Activated CD8-positive, alpha-beta T cell treated with anti-CD3 and anti-CD28 coated beads for 36 hours (primary cell): ENCODE results near the gene GPC4. TPM values are rescaled to one million over a fixed set of nuclear protein-coding genes. Genes with fewer than 3 reads are reported as not detected.

Experiments used
- ATAC-seq: fragments of 200-7000 bp; cut with Tn5 transposase; one replicate; pipeline ENCODE4 v1.10.0; 2021; ENCODE audit warnings: mild to moderate bottlenecking, moderate library complexity
- CTCF ChIA-PET: fragments of 350-600 bp; sonication (Branson Sonifier 250); formaldehyde crosslinking; loops from one replicate; lab custom pipeline; 2021; ENCODE audit warnings: antibody characterized with exemption; lab: Charles Lee
- POLR2A ChIA-PET: fragments of 350-600 bp; sonication (Branson Sonifier 250); formaldehyde crosslinking; loops from one replicate; lab custom pipeline; 2021; ENCODE audit warnings: antibody characterized with exemption; lab: Charles Lee
- DNase-seq: peaks from one replicate; pipeline ENCODE4 v3.0.0-alpha.2; 2020
- H3K27ac Mint-ChIP-seq: one replicate; pipeline ENCODE4 v1.8.0; 2021; ENCODE audit warnings: mild to moderate bottlenecking, mixed read lengths
- H3K27me3 Mint-ChIP-seq: one replicate; pipeline ENCODE4 v1.8.0; 2021; ENCODE audit warnings: mixed read lengths
- H3K36me3 Mint-ChIP-seq: one replicate; pipeline ENCODE4 v1.8.0; 2021; ENCODE audit warnings: low read depth, mixed read lengths
- H3K4me1 Mint-ChIP-seq: one replicate; pipeline ENCODE4 v1.8.0; 2021; ENCODE audit warnings: low read depth, mixed read lengths
- H3K4me3 Mint-ChIP-seq: one replicate; pipeline ENCODE4 v1.8.0; 2021; ENCODE audit warnings: mild to moderate bottlenecking, moderate library complexity, mixed read lengths
- H3K9me3 Mint-ChIP-seq: one replicate; pipeline ENCODE4 v1.8.0; 2021; ENCODE audit warnings: mixed read lengths
- intact Hi-C: fragments of 100-400 bp; cut with micrococcal nuclease; formaldehyde crosslinking; loops from one replicate; pipeline ENCODE4 v1.10.0; 2022
- total RNA-seq, 2 experiments: library from RNA; stranded (reverse); gene quantifications; one replicate each; pipeline ENCODE4 v1.2.3, GENCODE V29; 2021
- TF ChIP-seq, protein P1 (sequence below): fragments of 200-600 bp; IDR thresholded peaks from one replicate; pipeline ENCODE4 v1.8.0; 2022; ENCODE audit warnings: antibody characterized with exemption, mild to moderate bottlenecking

Gene GPC4
- total RNA-seq, 2 experiments from 2014 or later: not detected

DNA sequence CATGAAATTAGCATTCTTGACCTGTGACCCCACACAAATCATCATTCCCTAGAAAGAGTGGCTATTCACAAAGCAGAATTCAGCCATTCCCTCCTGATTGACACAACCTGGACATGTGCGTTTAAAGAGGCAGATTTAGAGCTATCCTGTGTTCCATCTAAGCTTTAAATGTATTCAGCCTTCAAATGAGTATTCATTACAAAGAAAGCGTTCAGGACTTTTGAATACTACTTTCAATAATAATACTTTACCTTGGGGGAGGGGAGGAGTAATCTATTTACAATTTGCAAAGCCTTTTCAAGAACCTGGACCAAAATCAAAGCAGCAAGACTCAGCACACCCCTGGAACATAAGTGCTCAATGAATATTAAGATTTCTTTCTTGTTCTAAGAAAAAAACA lies 22.5 kb upstream of the GPC4 start:
- no peak overlapping the region for H3K4me3 Mint-ChIP-seq
- no peaks in the 10 kb centered on the region for H3K4me1 Mint-ChIP-seq
- TF ChIP-seq, protein P1, sequence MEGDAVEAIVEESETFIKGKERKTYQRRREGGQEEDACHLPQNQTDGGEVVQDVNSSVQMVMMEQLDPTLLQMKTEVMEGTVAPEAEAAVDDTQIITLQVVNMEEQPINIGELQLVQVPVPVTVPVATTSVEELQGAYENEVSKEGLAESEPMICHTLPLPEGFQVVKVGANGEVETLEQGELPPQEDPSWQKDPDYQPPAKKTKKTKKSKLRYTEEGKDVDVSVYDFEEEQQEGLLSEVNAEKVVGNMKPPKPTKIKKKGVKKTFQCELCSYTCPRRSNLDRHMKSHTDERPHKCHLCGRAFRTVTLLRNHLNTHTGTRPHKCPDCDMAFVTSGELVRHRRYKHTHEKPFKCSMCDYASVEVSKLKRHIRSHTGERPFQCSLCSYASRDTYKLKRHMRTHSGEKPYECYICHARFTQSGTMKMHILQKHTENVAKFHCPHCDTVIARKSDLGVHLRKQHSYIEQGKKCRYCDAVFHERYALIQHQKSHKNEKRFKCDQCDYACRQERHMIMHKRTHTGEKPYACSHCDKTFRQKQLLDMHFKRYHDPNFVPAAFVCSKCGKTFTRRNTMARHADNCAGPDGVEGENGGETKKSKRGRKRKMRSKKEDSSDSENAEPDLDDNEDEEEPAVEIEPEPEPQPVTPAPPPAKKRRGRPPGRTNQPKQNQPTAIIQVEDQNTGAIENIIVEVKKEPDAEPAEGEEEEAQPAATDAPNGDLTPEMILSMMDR: no peak
- CTCF ChIA-PET: no interaction called here
- no peaks in the 10 kb centered on the region for H3K9me3 Mint-ChIP-seq
- H3K27me3 Mint-ChIP-seq: no peaks in the 10 kb centered on the region
- DNase-seq (no peak), ATAC-seq (no peak)
- no peaks in the 10 kb centered on the region for H3K36me3 Mint-ChIP-seq
- intact Hi-C loops: no loop called here
- no peak overlapping the region for H3K27ac Mint-ChIP-seq
- POLR2A ChIA-PET: no interaction called here

DNA sequence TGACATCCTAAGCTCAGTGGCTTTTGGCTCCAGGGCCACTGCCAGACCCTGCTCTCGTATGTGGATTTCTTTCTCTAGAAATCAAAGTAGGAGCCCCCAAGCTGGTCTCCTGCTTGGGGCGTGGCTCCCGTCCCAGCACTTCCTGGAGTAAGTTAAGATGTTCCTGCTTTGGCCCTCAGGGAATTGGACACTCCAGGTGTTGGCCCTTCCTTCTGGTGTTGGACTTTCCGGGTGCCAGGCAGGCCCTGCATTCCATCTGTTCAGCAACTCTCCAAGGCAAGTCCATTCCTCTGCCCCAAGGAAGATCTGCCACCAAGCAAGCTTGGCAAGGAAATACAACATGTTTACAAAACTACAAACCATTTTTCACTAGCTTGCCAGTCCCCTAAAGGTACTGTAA lies 22.1 kb upstream of the GPC4 start:
- ATAC-seq (no peak), DNase-seq (no peak)
- H3K36me3 Mint-ChIP-seq: no peaks in the 10 kb centered on the region
- TF ChIP-seq, protein P1: no peak
- H3K9me3 Mint-ChIP-seq: no peaks in the 10 kb centered on the region
- H3K4me1 Mint-ChIP-seq: no peaks in the 10 kb centered on the region
- ChIA-PET POLR2A (no interaction called here), CTCF (no interaction called here)
- no peak overlapping the region for H3K27ac Mint-ChIP-seq
- no peak overlapping the region for H3K4me3 Mint-ChIP-seq
- intact Hi-C loops: no loop called here
- H3K27me3 Mint-ChIP-seq: no peaks in the 10 kb centered on the region

DNA sequence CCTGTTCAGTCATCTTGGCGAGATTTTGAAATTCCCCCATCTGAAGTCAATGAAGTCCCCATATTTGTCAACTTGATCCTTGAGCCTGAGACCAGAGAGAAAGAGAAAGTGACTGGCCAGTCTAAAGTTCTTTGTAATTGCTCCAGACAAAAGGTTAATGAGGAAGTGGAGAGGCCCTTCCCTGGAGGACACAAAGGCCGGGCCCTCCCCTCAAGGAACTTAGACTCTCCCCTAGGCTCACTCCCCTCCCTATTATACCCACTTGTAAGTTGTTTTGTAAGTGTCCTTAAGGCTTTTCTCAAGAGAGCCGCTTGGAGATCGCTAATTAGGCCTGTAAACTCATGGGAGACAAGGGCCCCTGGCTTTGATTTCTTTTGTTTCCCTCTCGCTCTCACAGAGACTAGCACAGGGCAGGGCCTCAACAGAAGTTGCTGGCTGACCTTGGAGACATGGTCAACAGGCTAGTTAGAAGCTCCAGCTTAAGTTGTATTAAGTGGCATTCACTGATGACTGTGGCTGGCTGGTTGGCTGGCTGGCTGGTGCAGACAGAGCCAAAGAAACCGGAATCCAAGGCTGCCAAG lies 20.3 kb upstream of the GPC4 start:
- DNase-seq (no peak), ATAC-seq (no peak)
- H3K9me3 Mint-ChIP-seq: no peaks in the 10 kb centered on the region
- intact Hi-C loops: no loop called here
- H3K4me3 Mint-ChIP-seq: no peak overlapping the region
- CTCF ChIA-PET: no interaction called here
- no peaks in the 10 kb centered on the region for H3K4me1 Mint-ChIP-seq
- TF ChIP-seq, protein P1: no peak
- POLR2A ChIA-PET: no interaction called here
- no peak overlapping the region for H3K27ac Mint-ChIP-seq
- H3K36me3 Mint-ChIP-seq: no peaks in the 10 kb centered on the region
- H3K27me3 Mint-ChIP-seq: no peaks in the 10 kb centered on the region

DNA sequence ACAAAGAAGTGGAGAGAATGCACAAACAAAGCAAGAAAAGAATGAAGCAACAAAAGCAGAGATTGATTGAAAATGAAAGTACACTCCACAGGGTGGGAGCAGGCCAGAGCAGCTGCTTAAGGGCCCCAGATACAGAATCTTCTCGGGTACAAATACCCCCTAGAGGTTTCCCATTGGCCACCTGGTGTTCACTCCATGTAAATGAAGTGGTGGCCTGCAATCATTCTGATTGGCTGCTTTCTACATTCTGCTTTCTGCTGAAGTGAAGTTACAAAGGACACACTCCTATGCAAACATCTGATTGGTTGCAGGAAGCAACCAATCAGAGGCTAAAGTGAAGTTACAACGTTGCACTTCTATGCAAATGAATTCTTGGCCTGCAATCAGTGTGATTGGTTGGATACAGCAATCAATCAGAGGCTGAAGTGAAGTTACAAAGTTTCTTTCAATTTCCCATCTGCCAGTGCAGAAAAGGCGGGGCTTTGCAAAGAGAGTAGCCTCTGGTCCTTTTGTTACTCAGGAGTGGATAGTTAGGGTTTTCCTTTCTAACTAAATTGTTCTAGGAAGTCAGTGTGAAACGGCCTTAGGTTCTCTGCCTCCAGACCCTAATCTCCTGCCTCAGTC lies 19.0 kb upstream of the GPC4 start:
- POLR2A ChIA-PET: no interaction called here
- DNase-seq (no peak), ATAC-seq (no peak)
- TF ChIP-seq, protein P1: no peak
- CTCF ChIA-PET: no interaction called here
- no peaks in the 10 kb centered on the region for H3K9me3 Mint-ChIP-seq
- H3K4me1 Mint-ChIP-seq: no peaks in the 10 kb centered on the region
- H3K36me3 Mint-ChIP-seq: no peaks in the 10 kb centered on the region
- H3K27ac Mint-ChIP-seq: no peak overlapping the region
- H3K4me3 Mint-ChIP-seq: no peak overlapping the region
- no peaks in the 10 kb centered on the region for H3K27me3 Mint-ChIP-seq
- intact Hi-C loops: no loop called here

DNA sequence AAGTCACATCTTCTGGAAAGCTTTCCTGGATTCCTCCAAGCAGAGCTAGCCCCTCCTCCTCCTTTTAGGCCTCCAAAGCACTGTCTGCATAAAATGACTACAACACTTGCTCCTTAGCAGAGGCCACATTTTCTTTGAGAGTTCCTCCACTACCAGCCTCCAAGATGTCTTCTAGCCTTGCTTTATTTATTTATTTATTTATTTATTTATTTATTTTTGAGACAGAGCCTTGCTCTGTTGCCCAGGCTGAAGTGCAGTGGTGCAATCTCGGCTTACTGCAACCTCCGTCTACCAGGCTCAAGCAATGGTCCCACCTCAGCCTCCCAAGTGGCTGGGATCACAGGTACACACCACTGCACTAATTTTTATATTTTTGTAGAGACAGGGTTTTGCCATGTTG lies 4.6 kb upstream of the GPC4 start:
- intact Hi-C loops: no loop called here
- Mint-ChIP-seq H3K4me1 (peaks cover 4% of the 10 kb centered on the region), H3K27me3 (peaks cover 31% of the 10 kb centered on the region), H3K36me3 (no peaks in the 10 kb centered on the region), H3K27ac (no peak overlapping the region), H3K9me3 (no peaks in the 10 kb centered on the region), H3K4me3 (no peak overlapping the region)
- ChIA-PET CTCF (no interaction called here), POLR2A (no interaction called here)
- no peak for DNase-seq
- ATAC-seq: no peak
- TF ChIP-seq, protein P1: no peak
